Natural killer cell (primary cell): ENCODE measurements around the gene ACAD10. TPM values are rescaled to one million over a fixed set of nuclear protein-coding genes. Genes with fewer than 3 reads are reported as not detected.

ENCODE experiments used
- ATAC-seq, 3 donors: fragments of 150-1000 bp in 2 of 3; fragments of 200-7000 bp in 1 of 3; cut with Tn5 transposase; 1 replicate in 1 of 3; 2 replicates in 2 of 3; pipeline ENCODE4 v1.10.0; 2021; ENCODE audit warnings: mild to moderate bottlenecking in 2 of 3, moderate library complexity in 2 of 3
- DNase-seq, 2 donors: peaks; one replicate each; pipeline versions ENCODE4 v3.0.0 to v3.0.0-alpha.2; 2013 to 2021; ENCODE audit warnings: mixed read lengths in 1 of 2
- H3K27ac ChIP-seq: one replicate; pipeline ENCODE4 v1.5.1; 2013; ENCODE audit warnings: mild to moderate bottlenecking, low read length
- H3K27me3 ChIP-seq: one replicate; pipeline ENCODE4 v1.6.1; 2013; ENCODE audit warnings: low read length; ENCODE audit not compliant: control insufficient read depth, insufficient read depth
- H3K36me3 ChIP-seq: one replicate; pipeline ENCODE4 v1.6.1; 2013; ENCODE audit warnings: low read length; ENCODE audit not compliant: control insufficient read depth, insufficient read depth
- H3K4me1 ChIP-seq: one replicate; pipeline ENCODE4 v1.6.1; 2013; ENCODE audit warnings: low read length; ENCODE audit not compliant: control insufficient read depth, insufficient read depth
- H3K4me3 ChIP-seq: one replicate; pipeline ENCODE4 v1.5.1; 2013; ENCODE audit warnings: low read length
- H3K9me3 ChIP-seq: one replicate; pipeline ENCODE4 v1.6.1; 2013; ENCODE audit warnings: low read length; ENCODE audit not compliant: control insufficient read depth, insufficient read depth
- H3K27ac Mint-ChIP-seq, 2 donors: one replicate each; pipeline ENCODE4 v1.8.0; 2022; ENCODE audit warnings: mild to moderate bottlenecking in 2 of 2, mixed read lengths in 2 of 2, moderate library complexity in 1 of 2
- H3K27me3 Mint-ChIP-seq, 2 donors: one replicate each; pipeline ENCODE4 v1.8.0; 2022; ENCODE audit warnings: low read depth in 2 of 2, mixed read lengths in 2 of 2
- H3K36me3 Mint-ChIP-seq: one replicate; pipeline ENCODE4 v1.8.0; 2022; ENCODE audit warnings: mixed read lengths
- H3K4me1 Mint-ChIP-seq, 2 donors: one replicate each; pipeline ENCODE4 v1.8.0; 2022; ENCODE audit warnings: mixed read lengths in 2 of 2
- H3K4me3 Mint-ChIP-seq: one replicate; pipeline ENCODE4 v1.8.0; 2022; ENCODE audit warnings: mild to moderate bottlenecking, moderate library complexity, mixed read lengths
- H3K9me3 Mint-ChIP-seq, 2 donors: one replicate each; pipeline ENCODE4 v1.8.0; 2022; ENCODE audit warnings: mixed read lengths in 2 of 2
- WGBS: methylation state at CpG from one replicate; pipeline ENCODE4 v1.1.7; 2013; ENCODE audit warnings: missing lambda C conversion rate; ENCODE audit not compliant: insufficient coverage; 5-methylcytosine and 5-hydroxymethylcytosine counted together
- intact Hi-C: fragments of 100-400 bp; cut with micrococcal nuclease; formaldehyde crosslinking; loops from one replicate; pipeline ENCODE4 v1.14.2; 2022
- total RNA-seq, 4 donors: library from RNA; stranded (reverse); fragments of 120-200 nt in 1 of 4; gene quantifications; one replicate each; pipeline versions ENCODE4 v1.2.3 to v1.2.4, GENCODE V29; 2013 to 2022
- TF ChIP-seq, protein P1 (sequence below): fragments of 200-600 bp; IDR thresholded peaks from one replicate; pipeline ENCODE4 v1.8.0; 2022; ENCODE audit warnings: antibody characterized with exemption

ACAD10 gene
- total RNA-seq, 3 donors from 2014 or later (not counting 1 experiment from before 2014, with no cell fraction given), result 19.0 to 29.0 (median 27.0) TPM

DNA sequence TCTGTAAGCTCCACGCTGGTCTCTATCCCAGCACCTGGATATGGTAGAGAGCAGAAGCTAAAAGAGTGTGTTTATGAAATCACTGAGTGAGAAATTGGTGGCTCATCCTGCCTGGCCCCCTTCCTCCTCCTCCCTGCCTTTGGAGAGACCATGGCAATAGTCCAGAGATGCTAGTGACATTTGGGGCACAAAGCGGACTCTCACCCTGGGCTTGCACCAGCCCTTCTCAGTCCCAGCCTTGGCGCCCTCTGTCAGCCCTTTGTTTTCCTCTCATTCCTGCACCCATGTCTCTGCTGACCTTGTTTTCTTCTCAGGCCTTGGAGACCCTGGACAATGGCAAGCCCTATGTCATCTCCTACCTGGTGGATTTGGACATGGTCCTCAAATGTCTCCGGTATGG, 99.1 kb downstream of the ACAD10 start:
- no peaks in the 10 kb centered on the region for H3K36me3 Mint-ChIP-seq
- no peak for ATAC-seq

DNA sequence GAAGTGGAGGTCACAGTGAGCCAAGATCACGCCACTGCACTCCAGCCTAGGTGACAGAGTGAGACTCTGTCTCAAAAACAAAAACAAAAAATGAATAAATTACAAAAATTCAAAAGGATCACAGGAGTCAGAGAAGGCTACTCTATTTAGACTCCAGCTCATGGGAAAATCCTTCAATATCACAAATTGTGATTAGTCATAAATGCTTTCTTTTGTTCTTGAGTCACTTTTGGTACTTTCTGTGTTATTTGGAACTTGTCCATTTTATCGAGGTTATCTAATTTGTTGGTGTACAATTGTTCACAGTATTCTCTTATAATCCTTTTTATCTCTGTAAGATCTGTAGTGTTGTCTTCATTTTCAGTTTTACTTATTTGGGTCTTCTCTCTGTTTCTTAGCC, 99.8 kb downstream of the ACAD10 start:
- 67% methylated on average over 1 of the region's 2 CpGs for WGBS
- Mint-ChIP-seq H3K27ac (no peak overlapping the region), H3K27me3 (no peaks in the 10 kb centered on the region), H3K4me3 (no peak overlapping the region), H3K4me1 (peaks cover under 1 to 1% of the 10 kb centered on the region in 2 donors), H3K36me3 (no peaks in the 10 kb centered on the region), H3K9me3 (no peaks in the 10 kb centered on the region)
- ATAC-seq (no peak), DNase-seq (no peak)
- Histone ChIP-seq H3K4me3 (no peak overlapping the region), H3K27me3 (no peaks in the 10 kb centered on the region), H3K36me3 (no peaks in the 10 kb centered on the region), H3K27ac (no peak overlapping the region), H3K4me1 (no peaks in the 10 kb centered on the region), H3K9me3 (no peaks in the 10 kb centered on the region)
- intact Hi-C loops, result no loop called here
- TF ChIP-seq, protein P1, sequence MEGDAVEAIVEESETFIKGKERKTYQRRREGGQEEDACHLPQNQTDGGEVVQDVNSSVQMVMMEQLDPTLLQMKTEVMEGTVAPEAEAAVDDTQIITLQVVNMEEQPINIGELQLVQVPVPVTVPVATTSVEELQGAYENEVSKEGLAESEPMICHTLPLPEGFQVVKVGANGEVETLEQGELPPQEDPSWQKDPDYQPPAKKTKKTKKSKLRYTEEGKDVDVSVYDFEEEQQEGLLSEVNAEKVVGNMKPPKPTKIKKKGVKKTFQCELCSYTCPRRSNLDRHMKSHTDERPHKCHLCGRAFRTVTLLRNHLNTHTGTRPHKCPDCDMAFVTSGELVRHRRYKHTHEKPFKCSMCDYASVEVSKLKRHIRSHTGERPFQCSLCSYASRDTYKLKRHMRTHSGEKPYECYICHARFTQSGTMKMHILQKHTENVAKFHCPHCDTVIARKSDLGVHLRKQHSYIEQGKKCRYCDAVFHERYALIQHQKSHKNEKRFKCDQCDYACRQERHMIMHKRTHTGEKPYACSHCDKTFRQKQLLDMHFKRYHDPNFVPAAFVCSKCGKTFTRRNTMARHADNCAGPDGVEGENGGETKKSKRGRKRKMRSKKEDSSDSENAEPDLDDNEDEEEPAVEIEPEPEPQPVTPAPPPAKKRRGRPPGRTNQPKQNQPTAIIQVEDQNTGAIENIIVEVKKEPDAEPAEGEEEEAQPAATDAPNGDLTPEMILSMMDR, result no peak

More for the DNA sequence above, 99.1 kb downstream of the ACAD10 start:
- TF ChIP-seq, protein P1, result no peak
- no peaks in the 10 kb centered on the region for H3K27me3 ChIP-seq
- no peak overlapping the region for H3K4me3 Mint-ChIP-seq
- WGBS, result 96% methylated on average over 3 of the region's 4 CpGs
- no peaks in the 10 kb centered on the region for H3K4me1 ChIP-seq
- intact Hi-C loops, result no loop called here
- no peak overlapping the region for H3K27ac ChIP-seq
- H3K27me3 Mint-ChIP-seq, result no peaks in the 10 kb centered on the region
- no peak overlapping the region for H3K4me3 ChIP-seq
- no peaks in the 10 kb centered on the region for H3K36me3 ChIP-seq
- H3K4me1 Mint-ChIP-seq, result peaks cover 5% of the 10 kb centered on the region in 2 donors
- no peak overlapping the region for H3K27ac Mint-ChIP-seq
- no peaks in the 10 kb centered on the region for H3K9me3 ChIP-seq
- no peak for DNase-seq
- no peaks in the 10 kb centered on the region for H3K9me3 Mint-ChIP-seq

DNA sequence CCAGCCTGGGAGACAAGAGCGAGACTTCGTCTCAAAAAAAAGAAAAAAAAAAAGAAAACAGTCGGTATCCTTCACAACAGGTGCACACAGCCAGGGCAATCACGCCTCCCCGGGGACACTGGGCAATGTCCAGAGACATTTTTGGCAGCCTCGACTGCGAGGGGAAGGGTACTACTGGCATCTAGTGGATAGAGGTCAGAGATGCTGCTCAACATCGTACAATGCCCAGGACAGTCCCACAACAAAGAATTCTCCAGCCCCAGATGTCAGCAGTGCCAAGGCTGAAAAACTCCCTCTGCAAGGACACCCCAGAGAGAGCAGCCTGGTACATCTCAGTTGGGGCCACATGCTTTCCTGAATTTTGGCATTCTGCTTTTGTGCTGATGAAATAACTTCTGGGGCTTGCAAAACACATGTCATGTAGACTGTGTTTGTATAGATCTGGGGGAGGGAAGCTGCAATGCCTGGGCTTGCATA, 102.4 kb downstream of the ACAD10 start:
- Histone ChIP-seq H3K36me3 (no peaks in the 10 kb centered on the region), H3K27ac (no peak overlapping the region), H3K4me3 (no peak overlapping the region), H3K27me3 (no peaks in the 10 kb centered on the region), H3K4me1 (no peaks in the 10 kb centered on the region), H3K9me3 (no peaks in the 10 kb centered on the region)
- Mint-ChIP-seq H3K4me3 (no peak overlapping the region), H3K4me1 (no peaks in the 10 kb centered on the region), H3K36me3 (no peaks in the 10 kb centered on the region), H3K9me3 (no peaks in the 10 kb centered on the region), H3K27ac (no peak overlapping the region), H3K27me3 (no peaks in the 10 kb centered on the region)
- 80% methylated on average over 8 of the region's 8 CpGs for WGBS
- no peak for ATAC-seq
- TF ChIP-seq, protein P1, result no peak
- intact Hi-C loops, result no loop called here
- no peak for DNase-seq

DNA sequence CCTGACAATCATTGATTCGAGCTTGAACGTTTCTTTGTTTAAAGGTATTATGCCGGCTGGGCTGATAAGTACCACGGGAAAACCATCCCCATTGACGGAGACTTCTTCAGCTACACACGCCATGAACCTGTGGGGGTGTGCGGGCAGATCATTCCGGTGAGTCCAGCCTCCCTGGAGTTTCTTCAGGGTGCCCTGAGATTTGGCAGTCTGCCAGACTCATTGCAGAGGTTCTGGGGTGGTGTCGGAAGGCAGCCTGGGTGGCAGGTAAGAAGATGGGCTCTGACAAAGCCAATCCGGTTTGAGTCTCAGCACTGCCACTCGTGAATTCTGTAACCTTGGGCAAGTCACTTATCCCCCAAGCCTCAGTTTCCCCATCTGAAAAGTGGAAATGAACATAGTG, 103.9 kb downstream of the ACAD10 start:
- Histone ChIP-seq H3K9me3 (no peaks in the 10 kb centered on the region), H3K4me1 (no peaks in the 10 kb centered on the region), H3K27me3 (no peaks in the 10 kb centered on the region), H3K4me3 (no peak overlapping the region), H3K27ac (no peak overlapping the region), H3K36me3 (no peaks in the 10 kb centered on the region)
- ATAC-seq, result no peak
- DNase-seq, result no peak
- no peaks in the 10 kb centered on the region for H3K9me3 Mint-ChIP-seq
- no peaks in the 10 kb centered on the region for H3K4me1 Mint-ChIP-seq
- H3K36me3 Mint-ChIP-seq, result no peaks in the 10 kb centered on the region
- H3K27ac Mint-ChIP-seq, result no peak overlapping the region
- WGBS, result 95% methylated on average over 11 of the region's 11 CpGs
- H3K27me3 Mint-ChIP-seq, result no peaks in the 10 kb centered on the region
- no peak overlapping the region for H3K4me3 Mint-ChIP-seq
- intact Hi-C loops, result no loop called here
- TF ChIP-seq, protein P1, result no peak
